Fibroblast of villous mesenchyme (primary cell): ENCODE results near the gene HRH1. TPM values are rescaled to one million over a fixed set of nuclear protein-coding genes. Genes with fewer than 3 reads are reported as not detected.
"Not testable (repeated sequence)": the region's sequence is repeated elsewhere in the genome, so short reads cannot be mapped to it uniquely, and the experiment has no call there.

Experiments used
- DNase-seq: peaks from one replicate; pipeline ENCODE4 v3.0.0-alpha.2; 2010; ENCODE audit warnings: low read depth
- H3K4me3 ChIP-seq: 2 replicates; pipeline ENCODE4 v1.5.1; 2011; ENCODE audit warnings: low read depth, mild to moderate bottlenecking, low read length
- CTCF ChIP-seq: IDR thresholded peaks from 2 replicates; pipeline ENCODE4 v1.5.1; 2012; ENCODE audit warnings: low read depth, mild to moderate bottlenecking, low read length; ENCODE audit not compliant: insufficient read depth
- total RNA-seq: library from RNA; depleted of rRNA; stranded (reverse); fragments of >200 nt; gene quantifications from 2 replicates; pipeline ENCODE4 v1.2.3, GENCODE V29; 2012

Gene HRH1
- total RNA-seq, 1 donor: 26.8 TPM

DNA sequence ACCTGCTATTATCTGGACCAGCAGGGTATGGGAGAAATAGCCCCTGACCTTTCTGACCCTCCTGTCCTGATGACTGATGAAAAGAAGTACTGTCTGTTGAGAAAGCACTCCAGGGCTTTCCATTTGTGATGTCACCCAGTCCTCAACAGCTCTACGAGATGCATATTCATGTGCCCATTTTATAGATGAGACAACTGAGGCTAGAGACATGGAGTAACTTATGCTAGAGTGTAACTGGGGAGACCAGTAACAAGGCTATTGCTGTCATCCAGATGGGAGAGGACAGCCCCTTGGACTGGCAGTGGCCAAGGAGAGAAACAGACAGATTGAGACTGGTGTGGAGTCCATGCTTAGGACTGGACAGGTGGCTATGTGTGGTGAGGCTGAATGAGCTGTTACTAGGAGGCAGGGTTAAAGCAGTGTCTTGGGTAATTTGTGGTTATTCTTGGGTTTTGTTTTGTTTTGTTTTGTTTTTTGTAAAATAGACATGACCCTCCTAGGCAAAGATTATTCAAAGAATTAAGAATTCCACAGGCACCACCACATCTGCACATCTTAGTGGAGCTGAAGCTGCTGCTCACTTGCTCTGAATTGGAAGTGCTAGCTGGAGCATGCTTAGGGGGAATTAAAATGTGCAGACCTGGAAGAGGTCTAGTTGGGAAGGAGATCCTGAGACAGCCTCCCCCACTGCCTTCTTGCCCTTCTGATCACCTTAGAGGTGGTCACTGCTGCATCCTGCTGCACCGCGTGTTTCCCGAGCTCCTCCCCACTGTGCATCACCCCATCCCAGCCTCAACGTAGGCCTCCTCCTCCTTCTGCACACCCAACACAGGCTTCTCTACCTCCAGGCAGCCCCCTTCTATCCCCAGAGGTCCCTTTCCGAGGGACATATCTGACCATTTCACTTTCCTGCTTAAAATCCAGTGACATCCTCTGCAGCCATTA is 8.4 kb downstream of the HRH1 start:
- peak; percentile 43 for DNase-seq
- no peak overlapping the region for H3K4me3 ChIP-seq
- no peak for TF ChIP-seq CTCF

DNA sequence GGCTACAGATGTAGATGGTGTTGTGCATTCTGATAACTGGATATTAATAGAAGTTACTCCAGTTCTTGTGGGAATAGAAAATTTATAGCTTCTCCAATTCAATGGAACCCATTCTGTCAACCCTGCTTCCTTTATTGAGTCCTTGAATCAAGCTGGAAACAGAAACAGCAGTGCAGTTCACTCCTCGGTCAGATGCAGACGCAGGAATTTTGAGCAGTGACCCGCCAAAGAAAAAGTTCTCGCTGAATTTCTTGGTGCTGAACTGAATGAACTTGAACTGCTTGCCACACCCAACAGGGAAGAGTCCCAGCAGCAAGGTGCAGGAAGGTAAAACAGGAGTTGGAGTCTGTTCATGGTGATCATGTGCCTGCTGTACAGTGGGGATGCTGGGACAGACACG is 10.3 kb downstream of the HRH1 start:
- TF ChIP-seq CTCF: no peak
- H3K4me3 ChIP-seq: no peak overlapping the region
- DNase-seq: no peak

- no peak for TF ChIP-seq CTCF
These were observed 11.2 kb downstream of the HRH1 start for GRCh38 chr3:11165476-11165875.

DNA sequence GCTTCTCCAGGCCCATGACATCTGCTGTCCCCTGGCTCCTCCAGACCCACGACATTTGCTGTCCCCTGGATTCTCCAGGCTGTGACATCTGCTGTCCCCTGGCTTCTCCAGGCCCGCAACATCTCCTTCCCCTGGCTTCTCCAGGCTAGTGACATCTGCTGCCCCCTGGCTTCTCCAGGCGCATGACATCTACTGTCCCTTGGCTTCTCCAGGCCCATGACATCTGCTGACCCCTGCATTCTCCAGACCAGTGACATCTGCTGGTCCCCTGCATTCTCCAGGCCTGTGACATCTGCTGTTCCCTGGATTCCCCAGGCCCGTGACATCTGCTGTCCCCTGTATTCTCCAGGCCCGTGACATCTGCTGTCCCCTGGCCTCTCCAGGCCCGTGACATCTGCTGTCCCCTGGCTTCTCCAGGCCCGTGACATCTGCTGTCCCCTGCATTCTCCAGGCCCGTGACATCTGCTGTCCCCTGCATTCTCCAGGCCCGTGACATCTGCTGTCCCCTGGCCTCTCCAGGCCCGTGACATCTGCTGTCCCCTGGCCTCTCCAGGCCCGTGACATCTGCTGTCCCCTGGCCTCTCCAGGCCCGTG is 12.6 kb downstream of the HRH1 start:
- not testable (repeated sequence) for H3K4me3 ChIP-seq, DNase-seq
- peak; percentile 5 for TF ChIP-seq CTCF

More at GRCh38 chr3:11165476-11165875, 11.2 kb downstream of the HRH1 start:
- no peak overlapping the region for H3K4me3 ChIP-seq
- no peak for DNase-seq

GRCh38 chr3:11167590-11167989 is 13.3 kb downstream of the HRH1 start:
- no peak for DNase-seq
- no peak overlapping the region for H3K4me3 ChIP-seq
- no peak for TF ChIP-seq CTCF

GRCh38 chr3:11168406-11168805 is 14.1 kb downstream of the HRH1 start:
- H3K4me3 ChIP-seq: no peak overlapping the region
- no peak for DNase-seq
- TF ChIP-seq CTCF: no peak
